GM12878 (cell line): ENCODE results near the gene FZD2. TPM values are rescaled to one million over a fixed set of nuclear protein-coding genes. Genes with fewer than 3 reads are reported as not detected.

Experiments
- ATAC-seq: fragments of 200-7000 bp; cut with Tn5 transposase; 3 replicates; pipeline ENCODE4 v1.9.1; 2020; ENCODE audit warnings: mild to moderate bottlenecking, moderate library complexity
- BruUV-seq: library from RNA; stranded (reverse); fragments of 400-500 nt; replicated peaks from 2 replicates; lab custom pipeline; 2021; lab: Mats Ljungman, UMichigan
- CTCF ChIA-PET: fragments of 300-600 bp; sonication (Branson Sonifier 250); formaldehyde crosslinking; extraction: SDS; loops from one replicate; lab custom pipeline; 2021; ENCODE audit warnings: inconsistent platforms; lab: Yijun Ruan, JAX
- POLR2A ChIA-PET: fragments of 350-600 bp; formaldehyde crosslinking; extraction: SDS; loops from one replicate; lab custom pipeline; 2021; ENCODE audit warnings: inconsistent platforms; lab: Charles Lee
- RAD21 ChIA-PET: fragments of 300-600 bp; sonication (Branson Sonifier 250); formaldehyde crosslinking; loops from one replicate; lab custom pipeline; 2023; ENCODE audit warnings: antibody characterized with exemption; ENCODE audit not compliant: unreplicated experiment; lab: Charles Lee
- SMC1A ChIA-PET: fragments of 300-600 bp; sonication (Branson Sonifier 250); formaldehyde crosslinking; loops from one replicate; lab custom pipeline; 2023; ENCODE audit not compliant: unreplicated experiment, uncharacterized antibody; lab: Charles Lee
- DNase-seq: peaks from one replicate; pipeline ENCODE4 v3.0.0-alpha.2; 2011; ENCODE audit warnings: low read depth, low spot score
- FAIRE-seq: peaks from 3 replicates; lab custom pipeline; 2011; peaks lifted over from hg19 to GRCh38; lab: Jason Lieb, UNC
- H2AFZ ChIP-seq: 2 replicates; pipeline ENCODE4 v1.6.0; 2011; ENCODE audit warnings: low read depth, low read length, control low read depth; ENCODE audit not compliant: control insufficient read depth
- H3K27ac ChIP-seq: 2 replicates; pipeline ENCODE4 v1.5.1; 2011; ENCODE audit warnings: control low read depth; ENCODE audit not compliant: control insufficient read depth, insufficient read depth
- H3K27me3 ChIP-seq, 2 experiments: replicated peaks in 1 of 2; 2 replicates each; pipeline versions ENCODE4 v1.6.0 to v1.6.1; 2011; ENCODE audit warnings: low read length in 1 of 2; ENCODE audit not compliant: control insufficient read depth in 2 of 2, insufficient read depth in 2 of 2
- H3K36me3 ChIP-seq, 2 experiments: 2 replicates each; pipeline ENCODE4 v1.5.1; 2011; ENCODE audit warnings: low read length in 1 of 2; ENCODE audit not compliant: control insufficient read depth in 2 of 2, insufficient read depth in 2 of 2
- H3K4me1 ChIP-seq: 2 replicates; pipeline ENCODE4 v1.6.1; 2011; ENCODE audit warnings: mild to moderate bottlenecking, low read length, moderate library complexity, mixed read lengths; ENCODE audit not compliant: control insufficient read depth, insufficient read depth
- H3K4me2 ChIP-seq: 2 replicates; pipeline ENCODE4 v1.6.0; 2011; ENCODE audit warnings: control low read depth; ENCODE audit not compliant: control insufficient read depth, insufficient read depth
- H3K4me3 ChIP-seq: fragments of 200-600 bp; sonication (generic); 2 replicates; pipeline ENCODE4 v1.5.1; 2016
- H3K79me2 ChIP-seq: 2 replicates; pipeline ENCODE4 v1.6.0; 2011; ENCODE audit warnings: low read length; ENCODE audit not compliant: control insufficient read depth, insufficient read depth
- H3K9ac ChIP-seq: 2 replicates; pipeline ENCODE4 v1.8.0; 2011; ENCODE audit warnings: low read length, control low read depth, mixed read lengths; ENCODE audit not compliant: control insufficient read depth, insufficient read depth
- H3K9me3 ChIP-seq: replicated peaks from 3 replicates; pipeline ENCODE4 v1.5.1; 2011; ENCODE audit warnings: mild to moderate bottlenecking, low read length; ENCODE audit not compliant: control insufficient read depth, insufficient read depth
- H4K20me1 ChIP-seq: 2 replicates; pipeline ENCODE4 v1.6.0; 2011; ENCODE audit not compliant: control insufficient read depth, insufficient read depth
- BMI1 ChIP-seq: fragments of 450-650 bp; IDR thresholded peaks from 2 replicates; pipeline ENCODE4 v1.6.1; 2016; ENCODE audit warnings: mild to moderate bottlenecking, moderate library complexity, borderline replicate concordance
- CREB1 ChIP-seq: IDR thresholded peaks from 2 replicates; pipeline ENCODE4 v1.6.1; 2012; ENCODE audit warnings: low read depth, mild to moderate bottlenecking, inconsistent platforms
- ELK1 ChIP-seq: IDR thresholded peaks from 2 replicates; pipeline ENCODE4 v1.6.1; 2012; ENCODE audit warnings: low read depth, low read length, improper control_type of control experiment
- EP300 ChIP-seq, 2 experiments: fragments of 150-350 bp in 1 of 2; IDR thresholded peaks; 2 replicates each; pipeline ENCODE4 v1.6.1; 2011 to 2012; ENCODE audit warnings: low read depth in 2 of 2, low read length in 2 of 2, borderline replicate concordance in 1 of 2, improper control_type of control experiment in 1 of 2, inconsistent platforms in 1 of 2; ENCODE audit not compliant: control insufficient read depth in 1 of 2
- HCFC1 ChIP-seq: fragments of 150-350 bp; IDR thresholded peaks from 2 replicates; pipeline ENCODE4 v1.6.1; 2014; ENCODE audit warnings: low read length
- MLLT1 ChIP-seq: fragments of 450-650 bp; IDR thresholded peaks from 2 replicates; pipeline ENCODE4 v1.6.1; 2016; ENCODE audit warnings: mild to moderate bottlenecking
- NR2F1 ChIP-seq: fragments of 450-650 bp; conservative IDR thresholded peaks from 2 replicates; pipeline ENCODE4 v1.6.1; 2017; ENCODE audit warnings: mild to moderate bottlenecking
- POU2F2 ChIP-seq: IDR thresholded peaks from 3 replicates; pipeline ENCODE4 v1.6.1; 2011; ENCODE audit warnings: low read depth, mild to moderate bottlenecking, low read length, borderline replicate concordance
- SMAD1 ChIP-seq: fragments of 450-650 bp; IDR thresholded peaks from 2 replicates; pipeline ENCODE4 v1.6.1; 2018; ENCODE audit warnings: mild to moderate bottlenecking, low read depth; ENCODE audit not compliant: partially characterized antibody
- STAT3 ChIP-seq: IDR thresholded peaks from 2 replicates; pipeline ENCODE4 v1.6.1; 2011; ENCODE audit warnings: low read depth, low read length, improper control_type of control experiment
- ZNF384 ChIP-seq: IDR thresholded peaks from 2 replicates; pipeline ENCODE4 v1.6.1; 2012; ENCODE audit warnings: low read depth, mild to moderate bottlenecking, low read length, improper control_type of control experiment, borderline replicate concordance
- ZSCAN29 ChIP-seq: fragments of 450-650 bp; IDR thresholded peaks from 2 replicates; pipeline ENCODE4 v1.6.1; 2017; ENCODE audit warnings: mild to moderate bottlenecking, moderate library complexity
- whole genome bisulfite sequencing: methylation state at CpG from one replicate; pipeline ENCODE4 v1.1.6; 2016; ENCODE audit warnings: low lambda C conversion rate; ENCODE audit not compliant: insufficient replicate concordance, insufficient coverage; ENCODE audit errors: missing lambda C conversion rate; 5-methylcytosine and 5-hydroxymethylcytosine counted together
- in situ Hi-C: fragments of 300-500 bp; cut with MboI; formaldehyde crosslinking; loops from 9 replicates; pipeline ENCODE4 v1.14.3; 2018; ENCODE audit warnings: mixed read lengths
- intact Hi-C: fragments of 100-400 bp; cut with micrococcal nuclease; formaldehyde crosslinking; loops from one replicate; pipeline ENCODE4 v1.14.2; 2022; ENCODE audit not compliant: unreplicated experiment
- polyA plus RNA-seq, 11 experiments: library from polyadenylated mRNA; depleted of rRNA in 4 of 11; unstranded in 6 of 11; stranded (reverse) in 5 of 11; fragments of >200 nt; fragmentation: Nextera tagmentation in 4 of 11; fragmentation: Illumina TruSeq in 1 of 11; extraction: Ambion mirVana in 4 of 11; extraction: Trizol in 1 of 11; gene quantifications; 1 replicate in 1 of 11; 2 replicates in 10 of 11; pipeline versions ENCODE4 v1.2.1 to v1.2.3, GENCODE V29; 2011 to 2016; ENCODE audit warnings: inconsistent platforms in 2 of 11, missing spikeins in 2 of 11, low read depth in 1 of 11
- total RNA-seq, 4 experiments: library from RNA; depleted of rRNA in 3 of 4; stranded (reverse); fragments of >200 nt in 3 of 4; fragmentation: Illumina TruSeq in 1 of 4; extraction: Trizol in 1 of 4; gene quantifications; 2 replicates each; pipeline versions ENCODE4 v1.2.1 to v1.2.3, GENCODE V29; 2013 to 2021
- TF ChIP-seq, protein P1 (sequence below): fragments of 450-650 bp; conservative IDR thresholded peaks from 2 replicates; pipeline ENCODE4 v1.6.1; 2017; ENCODE audit warnings: mild to moderate bottlenecking, moderate library complexity

Gene FZD2
- total and polyA plus RNA-seq, 10 of the 15 experiments (the other 5 are each of a cell fraction or from before 2014, with no cell fraction given): 0.09 to 4.2 (median 0.63) TPM; not detected in 1

GRCh38 chr17:44606658-44607057 lies 49.4 kb downstream of the FZD2 start:
- ChIA-PET RAD21 (no interaction called here), CTCF (no interaction called here), SMC1A (no interaction called here), POLR2A (no interaction called here)
- FAIRE-seq: no peak
- 43% methylated on average over 10 of the region's 11 CpGs for WGBS
- Histone ChIP-seq H3K4me2 (no peak overlapping the region), H3K4me1 (no peaks in the 10 kb centered on the region), H3K79me2 (no peaks in the 10 kb centered on the region), H3K36me3 (no peaks in the 10 kb centered on the region), H2AFZ (no peak overlapping the region), H3K9me3 (no peaks in the 10 kb centered on the region), H3K9ac (no peak overlapping the region), H3K27ac (no peak overlapping the region), H3K4me3 (no peak overlapping the region), H4K20me1 (no peaks in the 10 kb centered on the region), H3K27me3 (no peaks in the 10 kb centered on the region)
- DNase-seq: no peak
- no TSS peak for BruUV-seq
- intact Hi-C loops: no loop called here
- in situ Hi-C loops: no loop called here
- no peak for ATAC-seq
- TF ChIP-seq MLLT1 (no peak), ZSCAN29 (no peak), CREB1 (no peak), STAT3 (no peak), ZNF384 (no peak), BMI1 (no peak), POU2F2 (no peak), EP300 (IDR thresholded peaks at IDR 0.05; ENCODE audit: borderline replicate concordance in 1 of 2, control insufficient read depth in 1 of 2, low read depth in 2 of 2, low read length in 2 of 2) (no peak), SMAD1 (no peak), ELK1 (no peak), NR2F1 (no peak), HCFC1 (no peak)
- TF ChIP-seq, protein P1, sequence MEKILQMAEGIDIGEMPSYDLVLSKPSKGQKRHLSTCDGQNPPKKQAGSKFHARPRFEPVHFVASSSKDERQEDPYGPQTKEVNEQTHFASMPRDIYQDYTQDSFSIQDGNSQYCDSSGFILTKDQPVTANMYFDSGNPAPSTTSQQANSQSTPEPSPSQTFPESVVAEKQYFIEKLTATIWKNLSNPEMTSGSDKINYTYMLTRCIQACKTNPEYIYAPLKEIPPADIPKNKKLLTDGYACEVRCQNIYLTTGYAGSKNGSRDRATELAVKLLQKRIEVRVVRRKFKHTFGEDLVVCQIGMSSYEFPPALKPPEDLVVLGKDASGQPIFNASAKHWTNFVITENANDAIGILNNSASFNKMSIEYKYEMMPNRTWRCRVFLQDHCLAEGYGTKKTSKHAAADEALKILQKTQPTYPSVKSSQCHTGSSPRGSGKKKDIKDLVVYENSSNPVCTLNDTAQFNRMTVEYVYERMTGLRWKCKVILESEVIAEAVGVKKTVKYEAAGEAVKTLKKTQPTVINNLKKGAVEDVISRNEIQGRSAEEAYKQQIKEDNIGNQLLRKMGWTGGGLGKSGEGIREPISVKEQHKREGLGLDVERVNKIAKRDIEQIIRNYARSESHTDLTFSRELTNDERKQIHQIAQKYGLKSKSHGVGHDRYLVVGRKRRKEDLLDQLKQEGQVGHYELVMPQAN: no peak
